Measurements from ENCODE around the gene DCXR.

GRCh38 chr17:82061047-82061925 is 23.8 kb upstream of the DCXR start:
- no peak for TF ChIP-seq POLR2A (IDR thresholded peaks at IDR 0.05)
- no peak for TF ChIP-seq CTCF (IDR thresholded peaks at IDR 0.05)
- TF ChIP-seq EP300 (IDR thresholded peaks at IDR 0.05): no peak
